SHP77 treated with DMSO at 0.1 percent for 48 hours (cell line): ENCODE results near the gene TM9SF4.
"Not testable (repeated sequence)": the region's sequence is repeated elsewhere in the genome, so short reads cannot be mapped to it uniquely, and the experiment has no call there.

ENCODE experiments used
- DNase-seq: peaks from one replicate; lab custom pipeline; 2025; lab: John Stamatoyannopoulos, UW

Gene TM9SF4

GRCh38 chr20:32157611-32158010 lies 48.1 kb downstream of the TM9SF4 start:
- no peak for DNase-seq

DNA sequence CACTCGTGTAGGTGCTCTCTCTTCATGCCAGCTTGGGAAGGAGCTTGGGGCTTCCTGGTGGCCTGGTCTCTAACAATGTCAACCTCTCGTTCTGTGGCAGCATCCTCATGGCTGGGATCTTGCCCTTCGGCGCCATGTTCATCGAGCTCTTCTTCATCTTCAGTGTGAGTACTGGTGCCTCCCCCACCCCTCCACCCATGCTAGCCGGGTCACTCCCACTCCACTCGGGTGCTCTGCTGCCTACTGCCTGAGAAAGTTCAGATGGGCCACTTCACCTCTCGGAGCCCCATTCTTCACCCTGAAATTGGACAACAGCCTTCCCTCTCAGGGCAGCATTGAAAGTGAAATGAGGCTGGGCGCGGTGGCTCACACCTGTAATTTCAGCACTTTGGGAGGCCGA lies 48.8 kb downstream of the TM9SF4 start:
- DNase-seq: no peak

GRCh38 chr20:32158943-32159660 lies 49.6 kb downstream of the TM9SF4 start:
- no peak for DNase-seq

GRCh38 chr20:32159766-32160221 lies 50.3 kb downstream of the TM9SF4 start:
- no peak for DNase-seq

- DNase-seq: no peak
Observed at GRCh38 chr20:32160341-32160740, 50.8 kb downstream of the TM9SF4 start.

- no peak for DNase-seq
Observed at GRCh38 chr20:32162351-32162750, 52.8 kb downstream of the TM9SF4 start.

DNA sequence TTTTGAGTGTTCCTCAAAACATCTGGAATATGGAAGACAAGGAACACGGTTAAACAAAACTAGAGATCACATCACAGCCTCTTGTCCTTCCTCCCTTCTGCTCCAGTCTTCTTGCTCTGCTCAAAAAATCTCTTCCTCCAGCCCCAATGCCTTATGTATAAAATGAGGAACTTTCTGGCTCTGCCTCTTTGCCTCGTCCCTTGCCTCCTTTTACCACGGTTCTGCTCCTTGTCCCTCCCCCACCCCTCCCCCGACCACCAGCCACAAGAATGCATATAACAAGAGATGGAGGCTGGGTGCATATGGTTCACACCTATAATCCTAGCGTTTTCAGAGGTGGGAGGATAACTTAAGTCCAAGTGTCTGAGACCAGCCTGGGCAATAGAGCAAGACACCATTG lies 54.4 kb downstream of the TM9SF4 start:
- no peak for DNase-seq

GRCh38 chr20:32164984-32165735 lies 55.6 kb downstream of the TM9SF4 start:
- no peak for DNase-seq

DNA sequence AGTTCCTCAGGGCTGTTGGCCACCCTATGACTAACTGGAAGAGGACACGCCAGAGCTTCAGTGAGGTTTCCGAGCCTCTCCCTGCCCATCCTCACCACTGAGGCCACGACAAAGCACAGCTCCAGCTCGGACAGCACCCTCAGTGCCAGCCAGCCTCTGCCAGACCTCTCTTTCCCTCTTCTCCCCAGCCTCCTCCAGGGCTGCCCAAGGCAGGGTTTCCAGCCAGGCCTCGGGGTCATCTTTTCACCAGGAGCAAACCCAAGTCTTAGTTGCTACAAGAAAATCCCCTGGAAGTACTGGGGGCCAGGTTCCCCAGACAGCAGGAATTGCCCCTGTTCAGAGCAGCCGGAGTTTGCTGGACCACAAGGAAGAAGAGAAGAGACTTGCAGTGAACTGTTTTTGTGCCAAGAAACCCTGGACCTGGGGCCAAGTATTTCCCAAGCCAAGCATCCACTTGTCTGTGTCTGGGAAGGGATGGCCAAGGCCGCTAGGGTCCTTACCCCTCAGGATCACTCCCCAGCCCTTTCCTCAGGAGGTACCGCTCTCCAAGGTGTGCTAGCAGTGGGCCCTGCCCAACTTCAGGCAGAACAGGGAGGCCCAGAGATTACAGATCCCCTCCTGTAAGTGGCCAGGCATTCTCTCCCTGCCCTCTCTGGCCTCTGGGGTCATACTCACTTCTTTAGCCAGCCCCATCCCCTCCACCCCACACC lies 56.5 kb downstream of the TM9SF4 start:
- DNase-seq: no peak

DNA sequence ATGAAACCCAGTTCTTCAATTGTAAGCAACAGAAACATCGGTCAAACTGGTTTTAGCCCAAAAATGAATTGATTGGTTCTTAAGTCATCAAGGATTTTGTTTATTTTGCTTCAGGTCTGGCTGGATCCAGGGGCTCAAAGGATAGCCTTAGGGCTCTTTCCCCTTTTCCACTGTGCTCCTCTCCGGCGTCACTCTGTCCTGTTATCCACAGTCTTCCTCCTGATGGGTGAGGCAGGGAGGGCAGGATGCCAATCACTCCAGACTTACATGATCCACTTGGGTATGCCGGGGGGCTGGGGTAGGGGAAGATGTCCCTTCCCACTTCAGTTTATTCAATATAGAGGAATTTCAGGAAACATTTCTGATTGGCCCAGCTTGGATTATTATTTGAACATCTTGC lies 58.0 kb downstream of the TM9SF4 start:
- no peak for DNase-seq

GRCh38 chr20:32168184-32168910 lies 58.8 kb downstream of the TM9SF4 start:
- no peak for DNase-seq

GRCh38 chr20:32177696-32178095 lies 68.2 kb downstream of the TM9SF4 start:
- DNase-seq: not testable (repeated sequence)

- no peak for DNase-seq
Observed at GRCh38 chr20:32179515-32179914, 70.0 kb downstream of the TM9SF4 start.

- DNase-seq: no peak
Observed at GRCh38 chr20:32179934-32180333, 70.4 kb downstream of the TM9SF4 start.

DNA sequence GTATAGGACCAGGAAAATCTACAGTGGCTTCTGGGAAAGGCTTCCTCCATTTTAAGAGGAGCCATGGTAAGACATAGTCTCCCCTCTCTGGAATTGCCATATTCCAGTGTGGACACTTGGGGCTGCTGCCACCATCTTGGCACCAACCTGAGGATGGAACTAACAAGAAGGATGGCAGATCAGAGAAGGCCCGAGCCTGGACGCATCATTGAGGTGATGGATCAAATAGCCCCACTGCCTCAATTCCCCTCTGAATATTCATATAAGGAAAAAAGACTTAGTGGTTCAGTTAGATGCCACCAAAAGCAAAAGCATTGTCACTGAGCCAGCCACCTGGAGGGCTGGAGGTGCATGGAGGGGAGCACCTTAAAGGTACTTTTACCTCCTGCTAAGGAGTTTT lies 72.1 kb downstream of the TM9SF4 start:
- no peak for DNase-seq

DNA sequence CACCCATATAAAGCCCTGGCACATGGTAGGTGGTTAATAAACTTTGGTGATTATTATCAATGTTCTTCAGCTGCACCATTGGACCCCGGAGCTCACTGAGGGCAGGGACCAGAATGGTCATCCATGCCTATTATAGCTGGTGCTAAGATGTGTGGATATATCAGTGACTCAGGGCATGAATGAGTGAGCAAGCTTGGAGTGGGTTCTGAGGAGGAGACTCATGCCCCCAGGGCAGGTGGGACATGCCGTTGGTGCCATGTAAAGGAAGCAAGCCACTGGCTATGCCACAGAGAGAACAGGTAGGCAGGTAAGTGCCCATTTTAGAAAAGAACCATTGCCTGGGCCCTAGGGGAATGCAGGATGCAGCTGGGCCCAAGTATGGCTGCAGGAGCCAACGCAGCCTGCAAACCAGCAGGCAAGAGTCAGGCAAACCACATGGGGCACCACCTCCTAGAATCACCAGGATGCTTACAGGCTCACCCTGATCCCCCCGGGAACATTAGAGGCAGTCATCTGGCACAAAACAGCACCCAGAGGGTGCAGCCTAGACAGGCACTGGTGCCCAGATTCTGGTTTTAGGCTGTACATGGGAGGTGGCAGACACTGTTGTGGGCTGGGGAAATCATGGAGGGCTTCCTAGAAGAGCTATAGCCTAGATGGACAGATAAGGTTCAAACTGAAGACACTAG lies 74.6 kb downstream of the TM9SF4 start:
- no peak for DNase-seq

DNA sequence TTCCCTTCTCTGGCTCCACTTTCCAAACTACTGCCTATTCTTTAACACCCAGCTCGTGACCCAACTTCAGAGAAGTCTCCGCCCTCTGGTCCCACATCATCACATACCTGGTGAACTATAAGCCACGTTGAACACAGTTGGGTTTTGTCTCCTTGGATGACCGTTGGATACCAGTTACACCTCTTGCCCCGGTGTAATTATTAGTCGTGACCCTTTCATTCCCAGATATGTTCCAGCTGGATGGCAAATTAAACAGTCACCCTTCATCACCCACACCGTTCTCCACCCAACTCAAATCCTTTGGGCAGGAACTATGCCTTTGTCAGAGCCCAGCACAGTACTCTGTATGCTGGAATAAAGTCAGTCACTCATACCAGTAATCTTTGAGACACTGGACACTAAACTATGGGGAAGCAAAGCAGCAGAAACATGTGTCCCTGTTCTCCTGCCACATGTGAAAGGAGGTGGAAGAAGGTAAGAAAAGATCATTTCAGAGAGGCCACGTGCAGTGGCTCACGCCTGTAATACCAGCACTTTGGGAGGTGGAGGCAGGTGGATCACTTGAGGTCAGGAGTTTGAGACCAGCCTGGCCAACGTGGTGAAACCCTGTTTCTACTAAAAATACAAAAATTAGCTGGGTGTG lies 75.6 kb downstream of the TM9SF4 start:
- no peak for DNase-seq

DNA sequence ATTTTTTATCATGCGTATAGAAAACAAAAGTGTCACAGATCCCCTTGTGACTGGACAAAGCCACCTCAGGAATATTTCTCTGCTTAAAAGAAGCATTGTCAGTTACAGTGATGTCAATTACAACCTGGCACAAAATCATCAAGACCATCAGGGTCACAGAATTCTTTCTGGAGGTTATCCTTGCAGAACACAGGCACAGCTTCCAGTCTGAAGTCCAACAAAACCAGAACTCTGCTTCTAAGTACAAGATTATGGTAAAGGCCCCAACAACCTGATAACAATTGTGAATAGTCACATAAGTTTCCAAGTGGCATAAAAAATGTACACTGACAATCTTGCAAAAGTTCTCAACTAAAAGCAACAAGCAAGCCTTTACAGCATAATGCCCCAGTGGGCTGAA lies 77.0 kb downstream of the TM9SF4 start:
- no peak for DNase-seq

DNA sequence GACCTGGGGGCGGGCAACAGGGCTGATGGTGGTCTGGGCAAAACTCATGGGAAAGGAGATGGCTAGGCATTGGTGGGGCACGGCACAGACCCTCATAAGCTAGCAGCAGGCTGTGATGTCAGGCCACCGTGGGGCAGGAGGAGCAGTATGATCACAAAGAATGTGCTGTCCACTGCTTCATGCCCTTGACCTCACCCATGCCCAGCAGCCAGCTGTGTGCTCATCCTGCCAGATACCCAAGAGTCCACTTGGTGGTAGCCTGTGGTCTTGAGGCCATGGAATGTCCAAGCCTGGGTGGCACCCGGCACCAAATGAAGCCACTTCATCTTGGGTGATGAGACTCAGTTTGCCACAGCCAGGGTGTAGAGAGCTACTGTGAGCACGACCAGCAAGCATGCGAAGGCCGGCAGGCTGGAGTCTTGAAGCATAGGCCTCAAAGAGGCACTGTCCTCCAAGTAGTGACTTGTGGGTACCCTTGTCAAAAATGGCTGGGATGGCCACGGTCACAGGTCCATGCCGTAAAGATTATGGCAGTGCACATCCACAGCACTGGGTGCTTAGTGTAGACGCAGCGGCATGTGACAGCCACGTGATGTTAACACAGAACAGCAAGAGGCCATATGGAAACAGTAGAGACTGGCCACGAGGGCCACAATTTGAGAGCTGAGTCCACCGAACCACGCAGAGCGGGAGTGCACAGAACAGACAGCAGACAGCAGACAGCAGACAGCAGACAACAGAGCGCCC lies 79.0 kb downstream of the TM9SF4 start:
- DNase-seq: no peak

- DNase-seq: no peak
Observed at GRCh38 chr20:32189123-32189410, 79.6 kb downstream of the TM9SF4 start.
